HepG2 (cell line): ENCODE data around the gene FGF21. TPM values are rescaled to one million over a fixed set of nuclear protein-coding genes. Genes with fewer than 3 reads are reported as not detected.
A peak's percentile ranks its signal among the peaks of the same experiment; 100 is the strongest.

Source experiments
- ARHGAP35 ChIP-seq: sonication (generic); formaldehyde crosslinking; IDR thresholded peaks from 2 replicates; pipeline ENCODE4 v1.9.0; 2022; ENCODE audit warnings: mild to moderate bottlenecking, inconsistent platforms, moderate library complexity, missing genetic modification reagents, borderline replicate concordance
- EEA1 ChIP-seq: sonication (generic); formaldehyde crosslinking; IDR thresholded peaks from 2 replicates; pipeline ENCODE4 v1.5.1; 2020; ENCODE audit warnings: mild to moderate bottlenecking, missing genetic modification reagents, borderline replicate concordance
- ELK4 ChIP-seq: sonication (generic); formaldehyde crosslinking; IDR thresholded peaks from 2 replicates; pipeline ENCODE4 v1.9.0; 2021; ENCODE audit warnings: missing genetic modification reagents, borderline replicate concordance
- GFI1 ChIP-seq: sonication (generic); formaldehyde crosslinking; IDR thresholded peaks from 2 replicates; pipeline ENCODE4 v1.5.0; 2020; ENCODE audit warnings: missing genetic modification reagents, mild to moderate bottlenecking, borderline replicate concordance
- HOXA3 ChIP-seq: sonication (generic); formaldehyde crosslinking; IDR thresholded peaks from 2 replicates; pipeline ENCODE4 v1.5.0; 2020; ENCODE audit warnings: missing genetic modification reagents
- IRX3 ChIP-seq: sonication (generic); formaldehyde crosslinking; IDR thresholded peaks from 2 replicates; pipeline ENCODE4 v1.8.1; 2023; ENCODE audit warnings: mild to moderate bottlenecking, low read depth, missing genetic modification reagents, borderline replicate concordance
- KMT2A ChIP-seq: sonication (generic); formaldehyde crosslinking; IDR thresholded peaks from 2 replicates; pipeline ENCODE4 v1.4.0; 2020; ENCODE audit warnings: missing genetic modification reagents
- MTF1 ChIP-seq: sonication (generic); formaldehyde crosslinking; IDR thresholded peaks from 2 replicates; pipeline ENCODE4 v1.5.0; 2020; ENCODE audit warnings: missing genetic modification reagents
- NRL ChIP-seq: sonication (generic); formaldehyde crosslinking; IDR thresholded peaks from 2 replicates; pipeline ENCODE4 v1.5.0; 2020; ENCODE audit warnings: missing genetic modification reagents, mild to moderate bottlenecking, moderate library complexity, borderline replicate concordance
- SP5 ChIP-seq: IDR thresholded peaks from 2 replicates; pipeline ENCODE4 v1.6.1; 2016; ENCODE audit warnings: low read depth, borderline replicate concordance
- TAF15 ChIP-seq: fragments of 200-400 bp; formaldehyde crosslinking; IDR thresholded peaks from one replicate; pipeline ENCODE4 v1.6.1; 2018; ENCODE audit warnings: mild to moderate bottlenecking, low read depth, low read length; ENCODE audit not compliant: poor library complexity, severe bottlenecking
- TOE1 ChIP-seq: sonication (generic); formaldehyde crosslinking; IDR thresholded peaks from 2 replicates; pipeline ENCODE4 v1.4.0; 2020; ENCODE audit warnings: mild to moderate bottlenecking, missing genetic modification reagents
- ZFP36L1 ChIP-seq: sonication (generic); formaldehyde crosslinking; IDR thresholded peaks from 2 replicates; pipeline ENCODE4 v1.8.0; 2022; ENCODE audit warnings: mild to moderate bottlenecking, missing genetic modification reagents, moderate library complexity
- ZNF510 ChIP-seq: sonication (generic); formaldehyde crosslinking; IDR thresholded peaks from 2 replicates; pipeline ENCODE4 v1.4.0; 2020; ENCODE audit warnings: low read depth, mild to moderate bottlenecking, missing genetic modification reagents
- ZNF569 ChIP-seq: sonication (generic); formaldehyde crosslinking; IDR thresholded peaks from 2 replicates; pipeline ENCODE4 v1.5.0; 2020; ENCODE audit warnings: mild to moderate bottlenecking, missing genetic modification reagents, moderate library complexity, borderline replicate concordance
- polyA plus RNA-seq, 8 experiments: library from polyadenylated mRNA; depleted of rRNA in 3 of 8; stranded (reverse) in 7 of 8; unstranded in 1 of 8; fragments of >200 nt; fragmentation: Illumina TruSeq in 4 of 8; extraction: Trizol in 4 of 8; gene quantifications; 2 replicates each; pipeline versions ENCODE4 v1.2.1 to v1.2.3, GENCODE V29; 2011 to 2016; ENCODE audit warnings: low read depth in 4 of 8, missing spikeins in 1 of 8, mixed read lengths in 1 of 8; ENCODE audit not compliant: insufficient read depth in 1 of 8
- total RNA-seq, 5 experiments: library from RNA; depleted of rRNA; stranded (reverse); fragments of >200 nt; fragmentation: Illumina TruSeq; extraction: Trizol; gene quantifications; 2 replicates each; pipeline ENCODE4 v1.2.3, GENCODE V29; 2016; ENCODE audit warnings: low read depth in 1 of 5
- TF ChIP-seq, protein P1 (sequence below): sonication (generic); formaldehyde crosslinking; IDR thresholded peaks from 2 replicates; pipeline ENCODE4 v1.4.0; 2020; ENCODE audit warnings: missing genetic modification reagents
- TF ChIP-seq, protein P2 (sequence below): sonication (generic); formaldehyde crosslinking; IDR thresholded peaks from 2 replicates; pipeline ENCODE4 v1.5.1; 2020; ENCODE audit warnings: mild to moderate bottlenecking, missing genetic modification reagents, borderline replicate concordance

The FGF21 gene
- total and polyA plus RNA-seq, 2 of the 13 experiments (the other 11 are each of a cell fraction or from before 2014, with no cell fraction given), result 0.17 TPM; not detected in 1

- TF ChIP-seq ZNF510 (CRISPR knock-in tag) (no peak), ZFP36L1 (CRISPR knock-in tag) (peak; percentile 13; the same call in 1 of the 2 replicates), ZNF569 (CRISPR knock-in tag) (no peak), ELK4 (CRISPR knock-in tag) (no peak), EEA1 (CRISPR knock-in tag) (no peak), GFI1 (CRISPR knock-in tag) (no peak), HOXA3 (CRISPR knock-in tag) (0 out of 2 replicates have a peak, but pooled peaks have one; percentile 74), IRX3 (CRISPR knock-in tag) (no peak), SP5 (CRISPR knock-in tag) (0 out of 2 replicates have a peak, but pooled peaks have one; percentile 42), KMT2A (CRISPR knock-in tag) (0 out of 2 replicates have a peak, but pooled peaks have one; percentile 29), MTF1 (CRISPR knock-in tag) (no peak), TOE1 (no peak; the same call in 1 of the 2 replicates), ARHGAP35 (CRISPR knock-in tag) (0 out of 2 replicates have a peak, but pooled peaks have one; percentile 36), NRL (CRISPR knock-in tag) (no peak), TAF15 (no peak)
- TF ChIP-seq, protein P1, sequence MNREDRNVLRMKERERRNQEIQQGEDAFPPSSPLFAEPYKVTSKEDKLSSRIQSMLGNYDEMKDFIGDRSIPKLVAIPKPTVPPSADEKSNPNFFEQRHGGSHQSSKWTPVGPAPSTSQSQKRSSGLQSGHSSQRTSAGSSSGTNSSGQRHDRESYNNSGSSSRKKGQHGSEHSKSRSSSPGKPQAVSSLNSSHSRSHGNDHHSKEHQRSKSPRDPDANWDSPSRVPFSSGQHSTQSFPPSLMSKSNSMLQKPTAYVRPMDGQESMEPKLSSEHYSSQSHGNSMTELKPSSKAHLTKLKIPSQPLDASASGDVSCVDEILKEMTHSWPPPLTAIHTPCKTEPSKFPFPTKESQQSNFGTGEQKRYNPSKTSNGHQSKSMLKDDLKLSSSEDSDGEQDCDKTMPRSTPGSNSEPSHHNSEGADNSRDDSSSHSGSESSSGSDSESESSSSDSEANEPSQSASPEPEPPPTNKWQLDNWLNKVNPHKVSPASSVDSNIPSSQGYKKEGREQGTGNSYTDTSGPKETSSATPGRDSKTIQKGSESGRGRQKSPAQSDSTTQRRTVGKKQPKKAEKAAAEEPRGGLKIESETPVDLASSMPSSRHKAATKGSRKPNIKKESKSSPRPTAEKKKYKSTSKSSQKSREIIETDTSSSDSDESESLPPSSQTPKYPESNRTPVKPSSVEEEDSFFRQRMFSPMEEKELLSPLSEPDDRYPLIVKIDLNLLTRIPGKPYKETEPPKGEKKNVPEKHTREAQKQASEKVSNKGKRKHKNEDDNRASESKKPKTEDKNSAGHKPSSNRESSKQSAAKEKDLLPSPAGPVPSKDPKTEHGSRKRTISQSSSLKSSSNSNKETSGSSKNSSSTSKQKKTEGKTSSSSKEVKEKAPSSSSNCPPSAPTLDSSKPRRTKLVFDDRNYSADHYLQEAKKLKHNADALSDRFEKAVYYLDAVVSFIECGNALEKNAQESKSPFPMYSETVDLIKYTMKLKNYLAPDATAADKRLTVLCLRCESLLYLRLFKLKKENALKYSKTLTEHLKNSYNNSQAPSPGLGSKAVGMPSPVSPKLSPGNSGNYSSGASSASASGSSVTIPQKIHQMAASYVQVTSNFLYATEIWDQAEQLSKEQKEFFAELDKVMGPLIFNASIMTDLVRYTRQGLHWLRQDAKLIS (CRISPR knock-in tag), result no peak
- TF ChIP-seq, protein P2, sequence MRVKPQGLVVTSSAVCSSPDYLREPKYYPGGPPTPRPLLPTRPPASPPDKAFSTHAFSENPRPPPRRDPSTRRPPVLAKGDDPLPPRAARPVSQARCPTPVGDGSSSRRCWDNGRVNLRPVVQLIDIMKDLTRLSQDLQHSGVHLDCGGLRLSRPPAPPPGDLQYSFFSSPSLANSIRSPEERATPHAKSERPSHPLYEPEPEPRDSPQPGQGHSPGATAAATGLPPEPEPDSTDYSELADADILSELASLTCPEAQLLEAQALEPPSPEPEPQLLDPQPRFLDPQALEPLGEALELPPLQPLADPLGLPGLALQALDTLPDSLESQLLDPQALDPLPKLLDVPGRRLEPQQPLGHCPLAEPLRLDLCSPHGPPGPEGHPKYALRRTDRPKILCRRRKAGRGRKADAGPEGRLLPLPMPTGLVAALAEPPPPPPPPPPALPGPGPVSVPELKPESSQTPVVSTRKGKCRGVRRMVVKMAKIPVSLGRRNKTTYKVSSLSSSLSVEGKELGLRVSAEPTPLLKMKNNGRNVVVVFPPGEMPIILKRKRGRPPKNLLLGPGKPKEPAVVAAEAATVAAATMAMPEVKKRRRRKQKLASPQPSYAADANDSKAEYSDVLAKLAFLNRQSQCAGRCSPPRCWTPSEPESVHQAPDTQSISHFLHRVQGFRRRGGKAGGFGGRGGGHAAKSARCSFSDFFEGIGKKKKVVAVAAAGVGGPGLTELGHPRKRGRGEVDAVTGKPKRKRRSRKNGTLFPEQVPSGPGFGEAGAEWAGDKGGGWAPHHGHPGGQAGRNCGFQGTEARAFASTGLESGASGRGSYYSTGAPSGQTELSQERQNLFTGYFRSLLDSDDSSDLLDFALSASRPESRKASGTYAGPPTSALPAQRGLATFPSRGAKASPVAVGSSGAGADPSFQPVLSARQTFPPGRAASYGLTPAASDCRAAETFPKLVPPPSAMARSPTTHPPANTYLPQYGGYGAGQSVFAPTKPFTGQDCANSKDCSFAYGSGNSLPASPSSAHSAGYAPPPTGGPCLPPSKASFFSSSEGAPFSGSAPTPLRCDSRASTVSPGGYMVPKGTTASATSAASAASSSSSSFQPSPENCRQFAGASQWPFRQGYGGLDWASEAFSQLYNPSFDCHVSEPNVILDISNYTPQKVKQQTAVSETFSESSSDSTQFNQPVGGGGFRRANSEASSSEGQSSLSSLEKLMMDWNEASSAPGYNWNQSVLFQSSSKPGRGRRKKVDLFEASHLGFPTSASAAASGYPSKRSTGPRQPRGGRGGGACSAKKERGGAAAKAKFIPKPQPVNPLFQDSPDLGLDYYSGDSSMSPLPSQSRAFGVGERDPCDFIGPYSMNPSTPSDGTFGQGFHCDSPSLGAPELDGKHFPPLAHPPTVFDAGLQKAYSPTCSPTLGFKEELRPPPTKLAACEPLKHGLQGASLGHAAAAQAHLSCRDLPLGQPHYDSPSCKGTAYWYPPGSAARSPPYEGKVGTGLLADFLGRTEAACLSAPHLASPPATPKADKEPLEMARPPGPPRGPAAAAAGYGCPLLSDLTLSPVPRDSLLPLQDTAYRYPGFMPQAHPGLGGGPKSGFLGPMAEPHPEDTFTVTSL, result no peak
Observed at GRCh38 chr19:48713864-48714755, 41.2 kb upstream of the FGF21 start (continued).
